HK-2 (cell line): ENCODE data around the gene GCN1.
"Not testable (repeated sequence)": the region's sequence is repeated elsewhere in the genome, so short reads cannot be mapped to it uniquely, and the experiment has no call there.

Experiments used
- DNase-seq: peaks from one replicate; pipeline ENCODE4 v3.0.0-alpha.2; 2018; ENCODE audit not compliant: unreplicated experiment

GCN1 gene

GRCh38 chr12:120194534-120195395, at the start of gene GCN1:
TSS of gene GCN1 (minus strand) at chr12:120194715. CDS start at chr12:120194697, 18 bp downstream.
- DNase-seq, result peak; percentile 89

- DNase-seq, result no peak
These were observed 48.6 kb upstream of the GCN1 start for GRCh38 chr12:120242971-120243699.

GRCh38 chr12:120242275-120242799, 47.8 kb upstream of the GCN1 start:
- no peak for DNase-seq

GRCh38 chr12:120241561-120242274, 47.2 kb upstream of the GCN1 start:
- DNase-seq, result no peak

- DNase-seq, result no peak
These were observed 45.9 kb upstream of the GCN1 start for GRCh38 chr12:120240495-120240833.

- DNase-seq, result no peak
These were observed 45.4 kb upstream of the GCN1 start for GRCh38 chr12:120239776-120240494.

GRCh38 chr12:120238839-120239445, 44.4 kb upstream of the GCN1 start:
- DNase-seq, result no peak

GRCh38 chr12:120238217-120238616, 43.7 kb upstream of the GCN1 start:
- DNase-seq, result no peak

- no peak for DNase-seq
These were observed 43.1 kb upstream of the GCN1 start for GRCh38 chr12:120237360-120238171.

- DNase-seq, result not testable (repeated sequence)
These were observed 42.3 kb upstream of the GCN1 start for GRCh38 chr12:120236809-120237208.

- DNase-seq, result peak; percentile 35
These were observed 41.1 kb upstream of the GCN1 start for GRCh38 chr12:120235369-120236323.

GRCh38 chr12:120234643-120235368, 40.3 kb upstream of the GCN1 start:
- peak; percentile 96 for DNase-seq

- DNase-seq, result peak; percentile 96
These were observed 36.9 kb upstream of the GCN1 start for GRCh38 chr12:120231316-120232011.

GRCh38 chr12:120230974-120231315, 36.4 kb upstream of the GCN1 start:
- no peak for DNase-seq

GRCh38 chr12:120230326-120230973, 35.9 kb upstream of the GCN1 start:
- DNase-seq, result peak; percentile 86

GRCh38 chr12:120229487-120230325, 35.2 kb upstream of the GCN1 start:
- DNase-seq, result peak; percentile 58
